ENCODE data around the gene PCDHGA10.
"Not testable (repeated sequence)": the region's sequence is repeated elsewhere in the genome, so short reads cannot be mapped to it uniquely, and the experiment has no call there.

The PCDHGA10 gene

GRCh38 chr5:141392429-141393198 lies 20.2 kb upstream of the PCDHGA10 start, which contains the start of gene PCDHGA8:
Gene PCDHGA8, plus strand, starts transcription at chr5:141392633. Its CDS starts 181 bp downstream, at chr5:141392814.
- no peak for DNase-seq (ENCODE audit: low spot score)

- no peak for DNase-seq (ENCODE audit: low spot score)
Measured at GRCh38 chr5:141393267-141393666, 19.5 kb upstream of the PCDHGA10 start.

- not testable (repeated sequence) for DNase-seq (ENCODE audit: low spot score)
Measured at GRCh38 chr5:141394401-141395187, 18.2 kb upstream of the PCDHGA10 start.

GRCh38 chr5:141397756-141398551 lies 14.8 kb upstream of the PCDHGA10 start, which contains the start of gene PCDHGB5:
Gene PCDHGB5, plus strand, starts transcription at chr5:141397947. Its CDS starts 181 bp downstream, at chr5:141398128.
- peak; percentile 67 for DNase-seq (ENCODE audit: low spot score)

DNA sequence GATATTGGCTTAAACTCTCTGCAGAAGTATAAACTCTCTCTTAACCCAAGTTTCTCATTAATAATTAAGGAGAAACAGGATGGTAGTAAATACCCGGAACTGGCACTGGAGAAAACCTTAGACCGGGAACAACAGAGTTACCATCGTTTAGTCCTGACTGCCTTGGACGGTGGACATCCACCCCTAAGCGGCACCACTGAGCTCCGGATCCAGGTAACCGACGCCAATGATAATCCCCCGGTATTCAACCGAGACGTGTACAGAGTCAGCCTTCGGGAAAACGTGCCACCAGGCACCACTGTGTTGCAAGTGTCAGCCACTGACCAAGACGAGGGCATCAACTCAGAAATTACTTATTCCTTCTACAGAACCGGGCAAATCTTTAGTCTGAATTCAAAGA lies 14.2 kb upstream of the PCDHGA10 start:
- DNase-seq (ENCODE audit: low spot score): no peak

DNA sequence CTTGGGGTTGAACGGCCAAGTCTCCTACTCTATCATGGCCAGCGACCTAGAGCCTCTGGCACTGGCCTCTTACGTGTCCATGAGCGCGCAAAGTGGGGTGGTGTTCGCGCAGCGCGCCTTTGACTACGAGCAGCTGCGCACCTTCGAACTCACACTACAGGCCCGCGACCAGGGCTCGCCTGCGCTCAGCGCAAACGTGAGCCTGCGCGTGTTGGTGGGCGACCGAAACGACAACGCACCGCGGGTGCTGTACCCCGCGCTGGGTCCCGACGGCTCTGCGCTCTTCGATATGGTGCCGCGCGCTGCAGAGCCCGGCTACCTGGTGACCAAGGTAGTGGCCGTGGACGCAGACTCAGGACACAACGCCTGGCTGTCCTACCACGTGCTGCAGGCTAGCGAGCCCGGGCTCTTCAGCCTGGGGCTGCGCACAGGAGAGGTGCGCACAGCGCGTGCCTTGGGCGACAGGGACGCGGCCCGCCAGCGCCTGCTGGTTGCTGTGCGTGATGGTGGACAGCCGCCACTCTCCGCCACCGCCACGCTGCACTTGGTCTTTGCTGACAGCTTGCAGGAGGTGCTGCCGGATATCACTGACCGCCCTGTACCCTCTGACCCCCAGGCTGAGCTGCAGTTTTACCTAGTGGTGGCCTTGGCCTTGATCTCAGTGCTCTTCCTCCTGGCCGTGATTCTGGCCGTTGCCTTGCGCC lies 13.1 kb upstream of the PCDHGA10 start:
- DNase-seq (ENCODE audit: low spot score): no peak

DNA sequence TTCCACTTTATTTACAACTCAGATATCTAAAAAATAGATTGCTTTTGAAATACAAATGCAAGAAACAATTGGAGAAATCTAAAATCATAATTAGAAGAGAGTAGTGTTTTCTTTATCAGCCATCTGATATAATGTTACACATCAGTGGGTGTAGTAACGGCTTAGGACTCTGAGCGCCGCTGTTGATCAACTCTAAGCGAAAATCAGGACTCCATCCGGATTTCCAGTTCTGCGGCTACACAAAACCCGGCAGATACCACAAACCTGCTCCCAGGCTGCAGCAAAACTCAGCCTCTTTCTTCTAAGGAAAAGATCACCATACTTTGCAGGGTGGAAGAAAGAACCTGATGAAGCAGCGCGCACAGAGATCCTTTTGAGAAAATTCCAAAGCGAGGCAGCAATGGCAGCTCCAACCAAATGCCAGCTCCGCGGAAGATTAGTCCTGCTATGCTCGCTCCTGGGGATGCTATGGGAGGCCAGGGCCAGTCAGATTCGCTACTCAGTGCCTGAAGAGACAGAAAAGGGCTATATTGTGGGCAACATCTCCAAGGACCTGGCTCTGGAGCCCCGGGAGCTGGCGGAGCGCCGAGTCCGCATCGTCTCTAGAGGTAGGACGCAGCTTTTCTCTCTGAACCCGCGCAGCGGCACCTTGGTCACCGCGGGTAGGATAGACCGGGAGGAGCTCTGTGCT lies 10.1 kb upstream of the PCDHGA10 start, which contains the start of gene PCDHGA9:
Gene PCDHGA9, plus strand, starts transcription at position 226 of the 691 bp plus-strand sequence. Its CDS starts 175 bp downstream, at position 401.
- DNase-seq (ENCODE audit: low spot score): peak; percentile 37

- no peak for DNase-seq (ENCODE audit: low spot score)
Measured at GRCh38 chr5:141403387-141403786, 9.4 kb upstream of the PCDHGA10 start.

DNA sequence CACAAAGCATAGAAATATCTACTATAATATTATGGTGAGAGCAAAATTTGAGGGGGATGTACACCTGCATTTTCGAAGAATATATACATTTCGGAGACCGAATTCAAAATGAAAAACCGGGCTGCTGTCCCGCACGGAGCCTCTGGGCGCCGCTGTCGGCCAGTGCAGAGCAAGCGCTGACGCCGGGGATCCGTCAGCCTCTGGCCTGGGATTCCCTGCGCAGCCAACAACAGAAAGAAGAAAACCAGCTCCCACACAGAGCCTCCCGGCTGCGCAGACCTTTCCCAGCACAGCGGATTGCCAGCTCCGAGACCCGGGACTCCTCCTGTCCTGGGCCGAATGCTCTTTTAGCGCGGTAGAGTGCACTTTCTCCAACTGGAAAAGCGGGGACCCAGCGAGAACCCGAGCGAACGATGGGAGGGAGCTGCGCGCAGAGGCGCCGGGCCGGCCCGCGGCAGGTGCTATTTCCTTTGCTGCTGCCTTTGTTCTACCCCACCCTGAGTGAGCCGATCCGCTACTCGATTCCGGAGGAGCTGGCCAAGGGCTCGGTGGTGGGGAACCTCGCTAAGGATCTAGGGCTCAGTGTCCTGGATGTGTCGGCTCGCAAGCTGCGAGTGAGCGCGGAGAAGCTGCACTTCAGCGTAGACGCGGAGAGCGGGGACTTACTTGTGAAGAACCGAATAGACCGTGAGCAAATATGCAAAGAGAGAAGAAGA lies 4.8 kb upstream of the PCDHGA10 start, which contains the start of gene PCDHGB6:
Gene PCDHGB6, plus strand, starts transcription at position 232 of the 716 bp plus-strand sequence. Its CDS starts 182 bp downstream, at position 414.
- peak; percentile 47 for DNase-seq (ENCODE audit: low spot score)

- DNase-seq (ENCODE audit: low spot score): no peak
Measured at GRCh38 chr5:141409598-141410306, 3.0 kb upstream of the PCDHGA10 start.

- DNase-seq (ENCODE audit: low spot score): no peak
Measured at GRCh38 chr5:141411575-141411974, 1.2 kb upstream of the PCDHGA10 start.

DNA sequence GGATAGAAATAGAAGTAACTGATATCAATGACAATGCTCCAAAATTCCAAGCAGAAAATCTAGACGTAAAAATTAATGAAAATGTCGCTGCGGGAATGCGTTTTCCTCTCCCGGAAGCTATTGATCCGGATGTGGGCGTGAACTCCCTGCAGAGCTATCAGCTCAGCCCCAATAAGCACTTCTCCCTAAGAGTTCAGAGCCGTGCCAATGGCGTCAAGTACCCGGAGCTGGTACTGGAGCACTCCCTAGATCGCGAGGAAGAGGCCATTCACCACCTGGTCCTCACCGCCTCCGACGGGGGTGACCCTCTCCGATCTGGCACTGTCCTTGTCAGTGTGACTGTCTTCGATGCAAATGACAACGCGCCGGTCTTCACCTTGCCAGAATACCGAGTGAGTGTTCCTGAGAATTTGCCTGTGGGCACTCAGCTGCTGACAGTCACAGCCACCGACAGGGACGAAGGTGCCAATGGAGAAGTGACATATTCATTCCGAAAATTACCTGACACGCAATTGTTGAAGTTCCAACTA lies 818 bp downstream of the PCDHGA10 start:
- no peak for DNase-seq (ENCODE audit: low spot score)

- not testable (repeated sequence) for DNase-seq (ENCODE audit: low spot score)
Measured at GRCh38 chr5:141414548-141415274, 1.9 kb downstream of the PCDHGA10 start.

DNA sequence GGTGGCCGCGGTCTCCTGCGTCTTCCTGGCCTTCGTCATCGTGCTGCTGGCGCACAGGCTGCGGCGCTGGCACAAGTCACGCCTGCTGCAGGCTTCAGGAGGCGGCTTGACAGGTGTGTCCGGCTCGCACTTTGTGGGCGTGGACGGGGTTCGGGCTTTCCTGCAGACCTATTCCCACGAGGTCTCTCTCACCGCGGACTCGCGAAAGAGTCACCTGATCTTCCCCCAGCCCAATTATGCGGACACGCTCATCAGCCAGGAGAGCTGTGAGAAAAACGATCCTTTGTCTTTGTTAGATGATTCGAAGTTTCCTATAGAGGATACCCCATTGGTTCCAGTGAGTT lies 2.5 kb downstream of the PCDHGA10 start:
- not testable (repeated sequence) for DNase-seq (ENCODE audit: low spot score)

DNA sequence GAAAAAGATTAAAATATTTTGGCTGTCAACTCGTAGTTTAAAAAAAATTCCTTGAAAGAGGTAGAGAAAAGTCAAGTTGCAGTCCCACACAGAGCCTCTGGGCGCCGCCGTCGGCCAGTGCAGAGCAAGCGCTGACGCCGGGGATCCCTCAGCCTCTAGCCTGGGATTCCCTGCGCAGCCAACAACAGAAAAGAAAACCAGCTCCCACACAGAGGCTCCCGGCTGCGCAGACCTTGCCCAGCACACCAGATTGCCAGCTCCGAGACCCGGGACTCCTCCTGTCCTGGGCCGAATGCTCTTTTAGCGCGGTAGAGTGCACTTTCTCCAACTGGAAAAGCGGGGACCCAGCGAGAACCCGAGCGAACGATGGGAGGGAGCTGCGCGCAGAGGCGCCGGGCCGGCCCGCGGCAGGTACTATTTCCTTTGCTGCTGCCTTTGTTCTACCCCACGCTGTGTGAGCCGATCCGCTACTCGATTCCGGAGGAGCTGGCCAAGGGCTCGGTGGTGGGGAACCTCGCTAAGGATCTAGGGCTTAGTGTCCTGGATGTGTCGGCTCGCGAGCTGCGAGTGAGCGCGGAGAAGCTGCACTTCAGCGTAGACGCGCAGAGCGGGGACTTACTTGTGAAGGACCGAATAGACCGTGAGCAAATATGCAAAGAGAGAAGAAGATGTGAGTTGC lies 4.8 kb downstream of the PCDHGA10 start, which contains the start of gene PCDHGB7:
Gene PCDHGB7, plus strand, starts transcription at position 184 of the 679 bp plus-strand sequence. Its CDS starts 183 bp downstream, at position 367.
- peak; percentile 80 for DNase-seq (ENCODE audit: low spot score)

GRCh38 chr5:141419074-141419880 lies 6.5 kb downstream of the PCDHGA10 start:
- no peak for DNase-seq (ENCODE audit: low spot score)

Data from kidney tubule cell (primary cell).